GM15510 (cell line): ENCODE results near the gene PIWIL1.

Experiments used
- POLR2A ChIP-seq: IDR thresholded peaks from 3 replicates; pipeline ENCODE4 v1.6.1; 2011; ENCODE audit warnings: borderline replicate concordance; ENCODE audit not compliant: insufficient read length; ENCODE audit errors: extremely low read depth

PIWIL1 gene

GRCh38 chr12:130330685-130331084 lies 7.0 kb upstream of the PIWIL1 start:
- TF ChIP-seq POLR2A = no peak

GRCh38 chr12:130331146-130331545 lies 6.5 kb upstream of the PIWIL1 start:
- TF ChIP-seq POLR2A = no peak

GRCh38 chr12:130333341-130333740 lies 4.3 kb upstream of the PIWIL1 start:
- no peak for TF ChIP-seq POLR2A

GRCh38 chr12:130334399-130334798 lies 3.3 kb upstream of the PIWIL1 start:
- TF ChIP-seq POLR2A = no peak

- TF ChIP-seq POLR2A = no peak
These were observed 2.8 kb upstream of the PIWIL1 start for GRCh38 chr12:130334937-130335336.

- TF ChIP-seq POLR2A = no peak
These were observed 1.9 kb upstream of the PIWIL1 start for GRCh38 chr12:130335517-130336392.

GRCh38 chr12:130336723-130337487 lies 782 bp upstream of the PIWIL1 start:
- no peak for TF ChIP-seq POLR2A

- TF ChIP-seq POLR2A = no peak
These were observed 1.3 kb downstream of the PIWIL1 start for GRCh38 chr12:130338794-130339601.

GRCh38 chr12:130339951-130340350 lies 2.3 kb downstream of the PIWIL1 start:
- TF ChIP-seq POLR2A = no peak

- TF ChIP-seq POLR2A = no peak
These were observed 4.8 kb downstream of the PIWIL1 start for GRCh38 chr12:130342442-130342841.

- TF ChIP-seq POLR2A = no peak
These were observed 5.2 kb downstream of the PIWIL1 start for GRCh38 chr12:130342842-130343241.

GRCh38 chr12:130344529-130344928 lies 6.8 kb downstream of the PIWIL1 start:
- no peak for TF ChIP-seq POLR2A

GRCh38 chr12:130345292-130345691 lies 7.6 kb downstream of the PIWIL1 start:
- TF ChIP-seq POLR2A = no peak

GRCh38 chr12:130347588-130347987 lies 9.9 kb downstream of the PIWIL1 start:
- TF ChIP-seq POLR2A = no peak

GRCh38 chr12:130350715-130351114 lies 13.0 kb downstream of the PIWIL1 start:
- no peak for TF ChIP-seq POLR2A
